Measurements from ENCODE around the gene POT1.

POT1 gene

DNA sequence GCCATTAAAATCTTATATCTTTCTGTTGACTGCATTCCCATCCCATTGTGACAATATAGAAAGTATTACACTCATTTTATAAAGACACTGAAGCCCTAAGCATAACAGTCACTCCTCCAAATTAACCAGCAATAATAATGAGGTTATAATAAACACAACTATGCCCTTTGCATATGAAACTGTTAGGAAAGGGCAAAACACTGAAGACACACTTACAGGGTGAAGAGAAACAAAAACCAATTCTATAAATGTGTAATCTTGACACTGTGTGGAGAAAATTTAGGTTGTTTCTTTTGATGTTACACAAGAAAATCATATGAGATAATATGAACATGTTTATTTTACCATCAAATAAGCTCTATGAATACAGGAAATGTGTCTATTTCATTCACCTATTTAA lies 150.0 kb downstream of the POT1 start:
- TF ChIP-seq, protein P1, sequence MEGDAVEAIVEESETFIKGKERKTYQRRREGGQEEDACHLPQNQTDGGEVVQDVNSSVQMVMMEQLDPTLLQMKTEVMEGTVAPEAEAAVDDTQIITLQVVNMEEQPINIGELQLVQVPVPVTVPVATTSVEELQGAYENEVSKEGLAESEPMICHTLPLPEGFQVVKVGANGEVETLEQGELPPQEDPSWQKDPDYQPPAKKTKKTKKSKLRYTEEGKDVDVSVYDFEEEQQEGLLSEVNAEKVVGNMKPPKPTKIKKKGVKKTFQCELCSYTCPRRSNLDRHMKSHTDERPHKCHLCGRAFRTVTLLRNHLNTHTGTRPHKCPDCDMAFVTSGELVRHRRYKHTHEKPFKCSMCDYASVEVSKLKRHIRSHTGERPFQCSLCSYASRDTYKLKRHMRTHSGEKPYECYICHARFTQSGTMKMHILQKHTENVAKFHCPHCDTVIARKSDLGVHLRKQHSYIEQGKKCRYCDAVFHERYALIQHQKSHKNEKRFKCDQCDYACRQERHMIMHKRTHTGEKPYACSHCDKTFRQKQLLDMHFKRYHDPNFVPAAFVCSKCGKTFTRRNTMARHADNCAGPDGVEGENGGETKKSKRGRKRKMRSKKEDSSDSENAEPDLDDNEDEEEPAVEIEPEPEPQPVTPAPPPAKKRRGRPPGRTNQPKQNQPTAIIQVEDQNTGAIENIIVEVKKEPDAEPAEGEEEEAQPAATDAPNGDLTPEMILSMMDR (IDR thresholded peaks at IDR 0.05), result no peak
- DNase-seq (ENCODE audit: low spot score), result no peak
- no peak overlapping the region for H3K4me3 ChIP-seq
- H3K27ac ChIP-seq, result no peak overlapping the region

DNA sequence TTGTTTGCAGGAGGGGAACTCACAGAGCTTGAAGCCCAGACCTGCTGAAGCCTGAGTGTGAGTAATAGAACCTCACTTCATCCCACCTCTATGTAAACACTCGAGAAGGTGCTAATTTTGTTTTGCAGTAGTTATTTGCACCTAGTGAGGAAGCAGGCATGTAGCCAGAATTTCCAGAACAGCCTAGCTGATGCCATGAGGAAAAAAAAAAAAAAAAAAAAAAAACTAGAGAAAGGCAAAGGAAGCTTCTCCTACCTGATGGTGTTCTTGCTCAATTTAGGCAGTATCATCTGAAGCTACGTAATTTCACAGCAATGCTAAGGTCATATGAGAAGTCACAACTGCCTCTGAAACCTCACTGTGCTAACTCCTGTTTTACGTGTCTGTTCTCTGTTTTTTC lies 150.4 kb downstream of the POT1 start:
- TF ChIP-seq, protein P1 (IDR thresholded peaks at IDR 0.05), result no peak
- no peak overlapping the region for H3K27ac ChIP-seq
- no peak for DNase-seq (ENCODE audit: low spot score)
- H3K4me3 ChIP-seq, result no peak overlapping the region

DNA sequence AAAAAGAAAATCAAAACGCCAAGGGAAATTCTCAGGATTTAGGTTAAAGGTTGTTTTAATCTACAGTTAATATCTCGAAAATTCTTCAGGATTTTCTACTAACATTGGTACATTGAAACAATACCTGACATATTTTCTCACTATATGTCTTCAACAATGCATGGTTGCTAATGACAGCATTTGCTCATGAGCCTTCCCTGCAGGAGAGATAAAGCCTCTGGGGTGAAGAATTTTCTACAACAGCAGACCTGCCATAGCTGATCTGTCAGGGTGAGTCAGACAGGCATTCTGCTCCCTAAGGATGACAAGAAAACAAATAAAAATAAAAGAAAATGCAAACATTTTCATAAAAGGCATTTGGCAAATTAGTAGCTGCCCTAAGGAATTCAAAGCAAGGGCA lies 152.4 kb downstream of the POT1 start:
- no peak for DNase-seq (ENCODE audit: low spot score)
- H3K27ac ChIP-seq, result no peak overlapping the region
- no peak overlapping the region for H3K4me3 ChIP-seq
- TF ChIP-seq, protein P1 (IDR thresholded peaks at IDR 0.05), result no peak

DNA sequence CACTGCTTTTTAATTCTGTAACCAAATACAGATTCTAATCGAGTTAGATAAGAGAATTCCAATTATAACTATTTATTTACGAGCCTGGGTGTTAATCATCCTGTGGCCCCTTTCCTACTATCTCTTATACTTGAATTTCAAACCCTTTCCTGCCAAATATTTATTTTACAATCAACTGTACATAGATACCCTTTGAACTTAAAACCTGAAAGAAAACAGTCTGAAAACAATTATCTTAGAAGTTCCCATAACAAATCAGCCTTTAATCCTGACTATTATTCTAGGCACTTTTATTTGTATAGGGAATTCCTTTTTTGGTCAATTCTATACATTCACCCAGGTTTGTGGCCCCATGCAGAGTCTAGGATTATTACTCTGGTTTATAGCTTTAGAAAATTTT lies 153.5 kb downstream of the POT1 start:
- TF ChIP-seq, protein P1 (IDR thresholded peaks at IDR 0.05), result no peak
- Histone ChIP-seq H3K27ac (no peak overlapping the region), H3K4me3 (no peak overlapping the region)
- no peak for DNase-seq (ENCODE audit: low spot score)

DNA sequence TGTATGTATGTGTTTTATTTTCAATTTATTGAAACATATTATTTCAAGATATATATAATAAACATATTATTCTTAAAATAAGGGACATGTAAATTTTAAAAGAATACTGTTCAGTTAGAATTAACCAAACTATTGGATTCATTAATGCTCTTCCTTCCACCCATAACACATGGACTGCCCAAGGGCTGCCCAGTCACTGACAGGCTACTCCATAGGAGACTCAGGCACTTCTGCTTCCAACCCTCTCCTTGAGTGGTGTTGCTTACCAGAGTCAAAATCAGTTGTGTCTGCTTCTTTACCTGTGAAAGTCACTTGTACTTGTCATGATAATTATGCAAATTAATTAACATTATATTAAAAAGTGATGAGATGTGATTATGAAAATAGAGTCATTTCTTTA lies 154.2 kb downstream of the POT1 start:
- Histone ChIP-seq H3K4me3 (no peak overlapping the region), H3K27ac (no peak overlapping the region)
- DNase-seq (ENCODE audit: low spot score), result no peak
- TF ChIP-seq, protein P1 (IDR thresholded peaks at IDR 0.05), result no peak

DNA sequence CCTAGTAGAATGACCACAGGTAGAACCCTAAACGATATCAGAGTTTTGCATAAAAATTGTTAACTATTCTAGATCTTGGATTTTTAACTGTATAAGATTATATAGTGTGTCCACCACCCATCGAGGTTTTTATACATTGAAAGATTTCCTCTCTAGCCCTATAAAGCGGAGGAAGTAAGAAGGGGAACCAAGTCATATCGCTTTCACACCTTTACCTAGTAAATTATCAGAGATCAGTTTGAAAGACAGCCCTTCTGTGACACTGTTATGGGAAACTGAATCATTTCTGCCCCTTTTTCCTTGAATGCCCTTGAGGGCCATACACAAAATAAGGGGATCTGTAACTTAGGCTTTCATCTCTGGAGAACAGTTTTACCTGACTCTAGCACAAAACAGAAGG lies 155.7 kb downstream of the POT1 start:
- DNase-seq (ENCODE audit: low spot score), result no peak
- Histone ChIP-seq H3K4me3 (no peak overlapping the region), H3K27ac (no peak overlapping the region)
- TF ChIP-seq, protein P1 (IDR thresholded peaks at IDR 0.05), result no peak

DNA sequence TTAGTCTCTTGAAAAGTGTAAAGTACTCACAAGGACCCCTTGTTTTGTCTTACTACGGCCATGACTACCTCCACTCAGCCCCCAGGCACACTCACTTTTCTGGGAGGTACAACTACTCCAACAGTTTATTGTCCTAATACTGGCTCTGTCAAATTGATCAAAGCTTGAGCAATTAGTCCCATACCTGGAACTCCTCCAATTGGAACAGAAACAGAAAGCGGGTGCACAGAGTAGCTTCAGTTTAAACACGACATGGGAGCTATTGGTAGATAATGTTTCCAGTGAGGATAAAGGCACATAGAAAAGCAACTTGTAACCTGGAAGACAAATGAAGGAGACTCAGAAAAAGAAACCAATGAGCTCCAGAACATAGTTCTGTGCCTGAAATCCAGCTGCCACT lies 156.3 kb downstream of the POT1 start:
- Histone ChIP-seq H3K27ac (no peak overlapping the region), H3K4me3 (no peak overlapping the region)
- TF ChIP-seq, protein P1 (IDR thresholded peaks at IDR 0.05), result no peak
- no peak for DNase-seq (ENCODE audit: low spot score)
